Prostate gland (tissue), 2 donors: ENCODE results near the gene OGFRL1.

Experiments
- CTCF ChIP-seq, 4 experiments: fragments of 200-600 bp in 2 of 4; fragments of 450-650 bp in 2 of 4; sonication (generic) in 2 of 4; IDR thresholded peaks; 1 replicate in 3 of 4; 2 replicates in 1 of 4; pipeline ENCODE4 v1.5.1; 2016 to 2019; ENCODE audit warnings: antibody characterized with exemption in 4 of 4, mild to moderate bottlenecking in 2 of 4, moderate library complexity in 2 of 4
- POLR2A ChIP-seq: fragments of 450-650 bp; IDR thresholded peaks from one replicate; pipeline ENCODE4 v1.6.1; 2016; ENCODE audit warnings: antibody characterized with exemption, mild to moderate bottlenecking

- peak in 3 of 4 experiments; percentile 35 to 71 (median 66) for TF ChIP-seq CTCF (IDR thresholded peaks at IDR 0.05)
- TF ChIP-seq POLR2A = no peak
Observed at GRCh38 chr6:71349395-71349794, 60.8 kb downstream of the OGFRL1 start.
